OCI-LY7 (cell line): ENCODE measurements around the gene DUSP9. TPM values are rescaled to one million over a fixed set of nuclear protein-coding genes. Genes with fewer than 3 reads are reported as not detected.

Source experiments
- BruUV-seq: library from RNA; stranded (reverse); fragments of 400-500 nt; replicated peaks from 2 replicates; lab custom pipeline; 2021; lab: Mats Ljungman, UMichigan
- CTCF ChIA-PET: fragments of 300-600 bp; sonication (Branson Sonifier 250); formaldehyde crosslinking; loops from one replicate; lab custom pipeline; 2022; ENCODE audit warnings: antibody characterized with exemption; ENCODE audit not compliant: unreplicated experiment; lab: Charles Lee
- POLR2A ChIA-PET: fragments of 300-600 bp; sonication (Branson Sonifier 250); formaldehyde crosslinking; loops from one replicate; lab custom pipeline; 2022; ENCODE audit warnings: antibody characterized with exemption; lab: Charles Lee
- DNase-seq: peaks from one replicate; pipeline ENCODE4 v3.0.0-alpha.2; 2015; ENCODE audit warnings: low spot score
- H2AFZ ChIP-seq: fragments of 200-600 bp; sonication (generic), shearing (Covaris generic); 2 replicates; pipeline ENCODE4 v1.6.1; 2014; ENCODE audit warnings: mild to moderate bottlenecking, antibody characterized with exemption, low read length, moderate library complexity
- H3K27ac ChIP-seq: fragments of 200-600 bp; sonication (generic); 2 replicates; pipeline ENCODE4 v1.5.1; 2014; ENCODE audit warnings: mixed run types, low read depth, mild to moderate bottlenecking, moderate library complexity, low read length, inconsistent platforms; ENCODE audit not compliant: poor library complexity, severe bottlenecking
- H3K36me3 ChIP-seq: fragments of 200-600 bp; sonication (generic); 2 replicates; pipeline ENCODE4 v1.6.1; 2014; ENCODE audit warnings: mild to moderate bottlenecking, antibody characterized with exemption, low read length, moderate library complexity, mixed read lengths; ENCODE audit not compliant: insufficient read depth
- H3K4me1 ChIP-seq: fragments of 200-600 bp; sonication (generic); 2 replicates; pipeline ENCODE4 v1.5.1; 2014; ENCODE audit warnings: mild to moderate bottlenecking, low read length; ENCODE audit not compliant: insufficient read depth, poor library complexity, severe bottlenecking
- H3K4me2 ChIP-seq: fragments of 200-600 bp; sonication (generic); 2 replicates; pipeline ENCODE4 v1.6.1; 2014; ENCODE audit warnings: mild to moderate bottlenecking, low read length
- H3K4me3 ChIP-seq: fragments of 200-600 bp; sonication (generic); 2 replicates; pipeline ENCODE4 v1.5.1; 2014; ENCODE audit warnings: mild to moderate bottlenecking, low read depth, low read length; ENCODE audit not compliant: poor library complexity, severe bottlenecking
- H3K79me2 ChIP-seq: fragments of 200-600 bp; sonication (generic); 2 replicates; pipeline ENCODE4 v1.6.1; 2016; ENCODE audit warnings: low read depth, mild to moderate bottlenecking, low read length, moderate library complexity, mixed read lengths; ENCODE audit not compliant: insufficient read depth
- H3K9me2 ChIP-seq: fragments of 200-600 bp; sonication (generic); 2 replicates; pipeline ENCODE4 v1.6.1; 2016; ENCODE audit warnings: mild to moderate bottlenecking, low read length, mixed read lengths; ENCODE audit not compliant: insufficient read depth
- H3K9me3 ChIP-seq: fragments of 200-600 bp; sonication (generic); 2 replicates; pipeline ENCODE4 v1.6.1; 2014; ENCODE audit warnings: mild to moderate bottlenecking, mixed run types, low read length, mixed read lengths
- H4K20me1 ChIP-seq: fragments of 200-600 bp; sonication (generic); 2 replicates; pipeline ENCODE4 v1.6.1; 2014; ENCODE audit warnings: mild to moderate bottlenecking, antibody characterized with exemption, low read length, moderate library complexity, mixed read lengths; ENCODE audit not compliant: insufficient read depth
- CTCF ChIP-seq: fragments of 200-600 bp; sonication (generic); conservative IDR thresholded peaks from 2 replicates; pipeline ENCODE4 v1.5.1; 2014; ENCODE audit warnings: mild to moderate bottlenecking, antibody characterized with exemption, low read length, moderate library complexity, mixed read lengths
- EZH2phosphoT487 ChIP-seq: fragments of 200-600 bp; sonication (generic); IDR thresholded peaks from 2 replicates; pipeline ENCODE4 v1.6.1; 2018; ENCODE audit warnings: low read depth, borderline replicate concordance, mild to moderate bottlenecking, mixed run types, antibody characterized with exemption, low read length, moderate library complexity, mixed read lengths
- intact Hi-C: fragments of 100-400 bp; cut with micrococcal nuclease; formaldehyde crosslinking; loops from one replicate; pipeline ENCODE4 v1.10.0; 2022; ENCODE audit not compliant: unreplicated experiment
- total RNA-seq, 2 experiments: library from RNA; depleted of rRNA in 1 of 2; stranded (reverse); fragments of >200 nt in 1 of 2; shearing (Covaris generic) in 1 of 2; gene quantifications; 2 replicates each; pipeline ENCODE4 v1.2.3, GENCODE V29; 2014 to 2022

DUSP9 gene
- total RNA-seq, 2 experiments from 2014 or later, result not detected

- Histone ChIP-seq H4K20me1 (no peaks in the 10 kb centered on the region), H3K27ac (no peak overlapping the region), H2AFZ (no peak overlapping the region), H3K4me1 (no peaks in the 10 kb centered on the region), H3K79me2 (no peaks in the 10 kb centered on the region), H3K36me3 (no peaks in the 10 kb centered on the region), H3K9me2 (no peaks in the 10 kb centered on the region), H3K4me2 (no peak overlapping the region), H3K9me3 (no peaks in the 10 kb centered on the region), H3K4me3 (no peak overlapping the region)
- POLR2A ChIA-PET, result interaction anchor here (1.0 kb wide), 1 partner anchor 64 kb away, joined by 4 read pairs; no protein-coding TSS in a partner anchor
- DNase-seq, result no peak
- intact Hi-C loops, result no loop called here
- no TSS peak for BruUV-seq
- CTCF ChIA-PET, result no interaction called here
- TF ChIP-seq EZH2phosphoT487 (no peak), CTCF (no peak)
Observed at GRCh38 chrX:153631907-153632594, 15.0 kb upstream of the DUSP9 start.

- no peaks in the 10 kb centered on the region for H3K79me2 ChIP-seq
- no peaks in the 10 kb centered on the region for H3K36me3 ChIP-seq
- DNase-seq, result no peak
- TF ChIP-seq EZH2phosphoT487, result no peak
- TF ChIP-seq CTCF, result no peak
- H3K4me1 ChIP-seq, result no peaks in the 10 kb centered on the region
- no peaks in the 10 kb centered on the region for H3K9me2 ChIP-seq
- no peaks in the 10 kb centered on the region for H4K20me1 ChIP-seq
- no peak overlapping the region for H3K27ac ChIP-seq
- H3K4me3 ChIP-seq, result no peak overlapping the region
- intact Hi-C loops, result no loop called here
- no peak overlapping the region for H3K4me2 ChIP-seq
- no peak overlapping the region for H2AFZ ChIP-seq
- ChIA-PET CTCF (no interaction called here), POLR2A (no interaction called here)
- H3K9me3 ChIP-seq, result no peaks in the 10 kb centered on the region
- BruUV-seq, result no TSS peak
Observed at GRCh38 chrX:153632595-153632946, 14.4 kb upstream of the DUSP9 start.

- Histone ChIP-seq H3K9me2 (no peaks in the 10 kb centered on the region), H3K4me3 (no peak overlapping the region), H4K20me1 (no peaks in the 10 kb centered on the region), H2AFZ (no peak overlapping the region), H3K79me2 (no peaks in the 10 kb centered on the region), H3K9me3 (no peaks in the 10 kb centered on the region), H3K36me3 (no peaks in the 10 kb centered on the region), H3K4me2 (no peak overlapping the region), H3K27ac (no peak overlapping the region), H3K4me1 (no peaks in the 10 kb centered on the region)
- intact Hi-C loops, result no loop called here
- no peak for DNase-seq
- CTCF ChIA-PET, result no interaction called here
- POLR2A ChIA-PET, result no interaction called here
- BruUV-seq, result no TSS peak
- no peak for TF ChIP-seq EZH2phosphoT487
- TF ChIP-seq CTCF, result no peak
Observed at GRCh38 chrX:153633048-153633447, 14.0 kb upstream of the DUSP9 start.
